HG02981 (cell line): ENCODE results near the gene ACADS.
"Not testable (repeated sequence)": the region's sequence is repeated elsewhere in the genome, so short reads cannot be mapped to it uniquely, and the experiment has no call there.

Experiments
- ATAC-seq: cut with Tn5 transposase; IDR thresholded peaks from one replicate; pipeline ENCODE4 v1.9.1; 2021; ENCODE audit warnings: mild to moderate bottlenecking, moderate library complexity; ENCODE audit not compliant: unreplicated experiment

ACADS gene

DNA sequence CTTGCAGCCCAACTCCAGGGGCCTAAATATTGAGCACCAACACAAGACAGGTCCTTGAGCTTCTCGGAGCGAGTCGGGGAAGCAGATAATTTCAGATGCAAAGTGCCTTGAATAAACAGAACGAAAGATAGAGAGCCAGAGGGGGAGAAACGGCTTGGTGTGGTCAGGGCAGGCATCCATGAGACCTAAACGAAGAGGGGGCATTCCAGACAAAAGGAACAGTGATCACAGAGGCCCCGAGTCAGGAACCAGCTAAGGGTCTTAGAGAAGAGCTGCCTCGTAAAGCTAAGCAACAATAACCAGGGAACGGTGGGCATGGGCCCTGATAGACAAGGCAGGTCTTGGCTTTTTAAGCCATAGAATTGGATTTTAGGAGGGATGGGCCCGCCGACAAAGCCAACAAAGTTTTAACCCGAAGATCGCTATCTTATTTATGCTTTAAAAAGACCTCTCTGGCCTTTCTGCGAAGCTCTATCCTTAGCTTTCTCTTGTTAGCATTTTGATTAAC, 421 bp upstream of the ACADS start:
- ATAC-seq: no peak

DNA sequence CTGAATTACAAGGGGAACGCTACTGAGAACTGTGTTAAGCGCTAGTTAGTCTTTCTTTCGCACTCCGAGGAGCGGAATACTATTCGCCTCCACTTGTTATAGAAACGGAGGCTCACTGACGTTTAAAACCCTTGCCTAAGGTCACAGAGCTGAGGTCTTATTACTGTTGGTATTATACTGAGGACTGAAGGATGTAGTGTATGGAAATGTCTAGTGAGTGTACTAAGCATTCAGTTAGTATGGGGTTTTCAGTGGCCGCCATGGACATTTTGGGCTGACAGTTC, 826 bp downstream of the ACADS start:
- no peak for ATAC-seq

DNA sequence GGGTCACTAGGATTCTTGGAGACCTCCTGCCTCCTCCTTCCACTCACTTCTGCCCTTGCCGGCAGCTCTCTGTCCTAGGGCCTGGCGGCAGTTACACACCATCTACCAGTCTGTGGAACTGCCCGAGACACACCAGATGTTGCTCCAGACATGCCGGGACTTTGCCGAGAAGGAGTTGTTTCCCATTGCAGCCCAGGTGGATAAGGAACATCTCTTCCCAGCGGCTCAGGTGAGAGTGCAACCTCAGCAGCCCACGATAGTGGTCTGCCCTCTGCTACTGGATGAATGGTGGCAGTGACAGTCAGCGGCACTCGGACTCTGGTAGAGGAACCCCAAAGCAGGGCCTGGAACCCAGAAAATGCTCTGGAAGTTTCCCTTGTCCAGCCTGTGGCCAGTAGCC, 1.3 kb downstream of the ACADS start:
- ATAC-seq: no peak

DNA sequence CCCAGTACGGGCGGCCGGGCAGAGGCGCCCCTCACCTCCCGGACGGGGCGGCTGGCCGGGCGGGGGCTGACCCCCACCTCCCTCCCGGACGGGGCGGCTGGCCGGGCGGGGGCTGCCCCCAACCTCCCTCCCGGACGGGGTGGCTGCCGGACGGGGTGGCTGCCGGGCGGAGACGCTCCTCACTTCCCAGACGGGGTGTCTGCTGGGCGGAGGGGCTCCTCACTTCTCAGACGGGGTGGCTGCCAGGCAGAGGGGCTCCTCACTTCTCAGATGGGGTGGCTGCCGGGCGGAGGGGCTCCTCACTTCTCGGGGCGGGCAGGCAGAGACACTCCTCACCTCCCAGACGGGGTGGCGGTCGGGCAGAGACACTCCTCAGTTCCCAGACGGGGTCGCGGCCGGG, 6.6 kb downstream of the ACADS start:
- not testable (repeated sequence) for ATAC-seq

DNA sequence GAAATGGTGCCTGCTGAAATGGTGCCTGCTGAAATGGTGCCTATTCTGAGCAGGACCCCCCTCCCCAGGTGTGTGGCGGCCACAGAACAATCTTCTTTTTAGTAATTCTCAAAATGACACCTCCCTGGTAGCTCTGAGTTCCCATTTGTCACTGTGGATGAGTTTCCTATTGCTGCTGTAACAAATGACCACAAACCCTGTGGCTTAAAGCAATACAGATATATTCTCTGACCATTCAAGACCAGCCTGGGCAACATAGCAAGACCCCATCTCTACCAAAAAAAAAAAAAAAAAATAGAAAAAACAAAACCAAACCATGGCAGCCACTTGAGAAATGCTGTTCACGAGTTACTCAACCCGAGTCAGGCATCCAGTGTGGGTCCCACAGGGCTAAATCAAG, 7.9 kb downstream of the ACADS start:
- ATAC-seq: no peak

DNA sequence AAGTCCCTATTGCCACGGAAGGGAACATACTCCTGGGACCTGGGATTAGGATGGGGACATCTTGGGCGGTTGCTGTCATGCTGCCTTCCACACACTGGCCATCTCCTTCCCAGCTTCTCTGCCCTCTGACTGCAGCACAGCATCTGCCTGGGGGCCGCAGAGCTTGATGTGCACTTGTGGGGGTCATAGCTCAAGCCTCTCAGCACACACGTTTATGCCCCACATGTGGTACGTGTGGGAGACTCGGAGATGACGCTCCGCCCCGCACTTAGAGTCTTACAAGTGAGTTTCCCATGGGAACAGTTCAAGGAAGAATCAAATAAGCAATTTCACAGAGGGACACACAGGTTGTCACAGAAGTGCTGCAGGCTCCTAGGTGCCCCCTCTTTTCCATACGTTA, 8.6 kb downstream of the ACADS start:
- ATAC-seq: no peak

DNA sequence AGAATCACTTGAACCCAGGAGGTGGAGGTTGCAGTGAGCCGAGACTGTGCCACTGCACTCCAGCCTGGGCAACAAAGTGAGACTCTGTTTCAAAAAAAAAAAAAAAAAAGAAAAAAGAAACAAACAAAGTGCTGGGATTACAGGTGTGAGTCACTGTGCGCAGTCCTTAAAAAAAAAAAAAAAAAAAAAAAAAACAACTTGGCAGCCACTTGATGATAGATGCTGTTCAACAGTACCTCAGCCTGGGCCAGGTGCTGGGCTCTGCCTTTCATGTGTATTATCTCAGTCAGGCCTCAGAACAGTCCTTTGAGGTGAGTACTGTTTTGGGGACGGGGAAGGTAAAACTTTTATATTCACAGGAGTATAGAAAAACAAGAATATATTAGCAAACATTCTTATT, 9.6 kb downstream of the ACADS start:
- ATAC-seq: no peak

DNA sequence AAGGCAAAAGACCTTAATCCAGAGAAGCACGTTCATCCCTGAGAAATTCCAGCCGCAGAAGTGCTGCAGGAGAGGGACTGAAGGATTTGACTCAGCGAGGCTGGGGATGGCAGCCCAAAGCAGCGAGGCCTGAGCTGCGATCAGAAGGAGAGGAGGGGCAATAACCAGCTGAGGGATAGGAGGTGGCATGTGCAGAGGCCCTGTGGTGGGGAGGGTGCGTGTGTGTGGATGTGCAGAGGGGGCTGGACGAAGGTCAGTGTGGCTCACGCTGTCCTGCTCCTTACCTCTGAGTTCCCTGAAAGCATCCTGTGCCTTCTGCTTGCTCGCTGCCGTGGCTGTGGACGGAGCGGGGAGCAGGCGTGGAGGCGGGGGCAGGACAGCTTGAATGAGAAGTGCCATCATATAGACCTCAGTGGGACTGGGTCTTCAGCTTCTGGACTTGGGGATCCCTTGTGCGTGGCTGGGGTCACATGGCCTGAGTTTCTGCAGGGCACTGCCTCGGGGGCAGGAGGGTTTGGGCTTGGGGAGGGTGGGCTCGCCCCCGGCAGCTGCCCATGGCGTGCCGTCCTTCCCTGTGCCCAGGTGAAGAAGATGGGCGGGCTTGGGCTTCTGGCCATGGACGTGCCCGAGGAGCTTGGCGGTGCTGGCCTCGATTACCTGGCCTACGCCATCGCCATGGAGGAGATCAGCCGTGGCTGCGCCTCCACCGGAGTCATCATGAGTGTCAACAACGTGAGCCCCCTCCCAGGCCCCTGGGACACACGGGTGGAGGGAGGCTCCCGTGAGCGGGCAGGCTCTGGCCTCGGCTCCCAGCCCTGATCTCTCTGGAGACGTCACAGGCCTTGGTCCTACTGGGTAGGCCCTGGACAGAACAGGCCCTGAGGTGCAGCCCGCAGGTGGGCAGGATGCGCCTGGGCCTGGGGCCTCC, 11.0 kb downstream of the ACADS start:
- ATAC-seq: no peak

DNA sequence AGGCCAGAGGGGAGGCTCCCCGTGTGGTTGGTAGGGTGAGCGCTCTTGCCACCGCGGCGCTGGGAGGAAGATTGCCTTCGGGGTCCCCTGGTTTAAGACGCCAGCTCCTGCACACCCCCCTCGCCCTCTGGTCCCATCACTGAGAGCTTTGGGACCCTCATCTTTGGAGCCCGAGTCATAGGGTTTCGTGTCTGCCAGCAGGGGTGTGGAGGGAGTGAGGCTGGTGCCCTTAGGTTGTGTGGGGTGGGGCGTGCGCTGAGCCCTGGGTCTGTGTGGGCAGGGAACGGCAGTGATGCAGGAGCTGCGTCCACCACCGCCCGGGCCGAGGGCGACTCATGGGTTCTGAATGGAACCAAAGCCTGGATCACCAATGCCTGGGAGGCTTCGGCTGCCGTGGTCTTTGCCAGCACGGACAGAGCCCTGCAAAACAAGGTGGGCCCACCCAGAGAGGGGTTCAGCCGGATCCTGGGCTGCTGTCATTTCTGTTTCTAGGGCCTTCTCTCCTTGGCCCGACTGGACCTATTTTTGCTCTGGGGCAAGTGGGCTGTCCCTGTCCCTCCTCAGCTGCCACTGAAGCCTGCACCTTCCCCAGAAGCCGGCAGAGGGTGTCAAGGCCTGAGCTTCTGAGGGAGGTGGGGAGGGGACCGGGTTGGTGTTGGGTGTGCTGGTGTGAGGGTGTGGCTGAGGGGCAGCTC, 12.1 kb downstream of the ACADS start:
- no peak for ATAC-seq

DNA sequence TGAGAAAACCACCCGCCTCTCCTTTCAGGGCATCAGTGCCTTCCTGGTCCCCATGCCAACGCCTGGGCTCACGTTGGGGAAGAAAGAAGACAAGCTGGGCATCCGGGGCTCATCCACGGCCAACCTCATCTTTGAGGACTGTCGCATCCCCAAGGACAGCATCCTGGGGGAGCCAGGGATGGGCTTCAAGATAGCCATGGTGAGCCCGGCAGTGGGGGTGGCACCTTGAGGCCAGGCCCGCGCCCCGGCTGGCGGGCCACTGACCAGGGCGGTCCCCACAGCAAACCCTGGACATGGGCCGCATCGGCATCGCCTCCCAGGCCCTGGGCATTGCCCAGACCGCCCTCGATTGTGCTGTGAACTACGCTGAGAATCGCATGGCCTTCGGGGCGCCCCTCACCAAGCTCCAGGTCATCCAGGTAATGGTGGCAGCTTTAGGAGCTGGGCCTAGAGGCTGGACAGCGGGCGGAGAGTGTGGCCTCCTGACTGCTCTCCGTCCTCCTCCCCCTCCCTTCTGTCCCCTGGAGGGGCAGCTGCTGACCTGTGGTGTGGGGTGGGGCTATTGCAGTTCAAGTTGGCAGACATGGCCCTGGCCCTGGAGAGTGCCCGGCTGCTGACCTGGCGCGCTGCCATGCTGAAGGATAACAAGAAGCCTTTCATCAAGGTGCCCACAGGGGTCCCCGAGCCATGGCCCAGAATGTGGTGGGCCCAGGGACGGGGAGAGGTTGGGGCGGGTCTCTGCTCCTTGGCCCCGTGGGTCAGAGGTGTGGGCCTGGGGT, 12.8 kb downstream of the ACADS start:
- ATAC-seq: no peak

DNA sequence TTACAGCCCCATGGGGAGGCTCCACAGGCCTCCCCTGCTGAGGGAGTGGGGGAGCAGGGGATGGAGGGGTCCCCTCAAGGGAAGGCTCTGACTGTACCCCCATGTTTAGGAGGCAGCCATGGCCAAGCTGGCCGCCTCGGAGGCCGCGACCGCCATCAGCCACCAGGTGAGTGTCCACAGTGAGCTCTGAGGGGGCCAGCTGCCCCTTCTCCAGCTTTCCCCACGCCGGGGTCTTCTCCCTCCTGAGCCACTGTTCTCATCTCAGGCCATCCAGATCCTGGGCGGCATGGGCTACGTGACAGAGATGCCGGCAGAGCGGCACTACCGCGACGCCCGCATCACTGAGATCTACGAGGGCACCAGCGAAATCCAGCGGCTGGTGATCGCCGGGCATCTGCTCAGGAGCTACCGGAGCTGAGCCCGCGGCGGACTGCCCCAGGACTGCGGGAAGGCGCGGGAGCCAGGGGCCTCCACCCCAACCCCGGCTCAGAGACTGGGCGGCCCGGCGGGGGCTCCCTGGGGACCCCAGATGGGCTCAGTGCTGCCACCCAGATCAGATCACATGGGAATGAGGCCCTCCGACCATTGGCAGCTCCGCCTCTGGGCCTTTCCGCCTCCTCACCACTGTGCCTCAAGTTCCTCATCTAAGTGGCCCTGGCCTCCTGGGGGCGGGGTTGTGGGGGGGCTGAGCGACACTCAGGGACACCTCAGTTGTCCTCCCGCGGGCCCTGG, 13.6 kb downstream of the ACADS start:
- no peak for ATAC-seq

DNA sequence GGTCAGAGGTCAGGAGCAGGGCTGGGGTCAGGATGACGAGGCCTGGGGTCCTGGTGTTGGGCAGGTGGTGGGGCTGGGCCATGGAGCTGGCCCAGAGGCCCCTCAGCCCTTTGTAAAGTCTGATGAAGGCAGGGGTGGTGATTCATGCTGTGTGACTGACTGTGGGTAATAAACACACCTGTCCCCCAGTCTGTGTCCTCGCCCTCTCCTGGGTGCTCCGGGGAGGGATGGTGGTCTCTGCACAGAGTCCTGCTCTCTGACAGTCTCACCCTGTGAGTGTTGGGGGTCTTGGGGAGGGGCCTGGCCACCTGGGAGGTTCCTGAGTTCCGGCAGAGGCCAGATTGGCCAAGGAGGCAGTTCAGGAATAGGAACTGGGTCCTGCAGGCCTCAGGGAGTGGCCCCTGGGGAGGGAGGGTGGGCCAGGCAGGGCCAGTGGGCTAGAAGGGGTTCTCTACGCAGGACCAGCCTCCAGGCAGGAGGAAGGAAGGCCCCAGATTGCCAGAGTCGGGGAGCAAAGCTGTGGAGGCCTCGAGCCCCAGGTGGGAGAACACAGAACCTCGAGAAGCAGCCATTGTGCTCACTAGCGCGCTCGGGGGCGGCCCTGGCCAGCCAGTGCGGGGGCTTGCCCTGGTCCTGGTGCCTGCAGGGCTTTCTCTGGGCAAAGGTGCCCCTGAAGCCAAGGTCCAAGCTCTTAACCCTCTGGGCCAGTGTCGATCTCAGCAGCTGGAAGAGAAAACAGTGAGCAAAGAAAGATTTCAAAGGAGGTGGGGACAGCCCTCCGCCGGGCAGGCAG, 14.4 kb downstream of the ACADS start:
- no peak for ATAC-seq

DNA sequence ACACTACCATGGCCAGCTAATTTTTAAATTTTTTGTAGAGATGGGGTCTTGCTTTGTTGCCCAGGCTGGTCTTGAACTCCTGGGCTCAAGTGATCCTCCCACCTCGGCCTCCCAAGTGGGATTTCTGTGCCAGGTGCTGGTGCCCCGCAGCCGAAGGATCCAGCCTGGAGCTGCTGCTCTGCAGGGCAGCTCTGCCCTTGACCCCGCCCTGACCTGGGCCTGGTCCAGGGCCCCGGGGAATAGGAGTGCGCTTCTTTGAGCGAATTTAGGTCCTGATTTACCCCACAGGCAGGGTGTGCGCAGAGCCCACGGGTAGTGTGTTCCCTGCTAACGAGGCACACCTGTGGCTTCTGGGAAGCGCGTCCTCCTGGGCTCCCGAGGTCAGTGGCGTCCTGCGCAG, 15.2 kb downstream of the ACADS start:
- no peak for ATAC-seq

DNA sequence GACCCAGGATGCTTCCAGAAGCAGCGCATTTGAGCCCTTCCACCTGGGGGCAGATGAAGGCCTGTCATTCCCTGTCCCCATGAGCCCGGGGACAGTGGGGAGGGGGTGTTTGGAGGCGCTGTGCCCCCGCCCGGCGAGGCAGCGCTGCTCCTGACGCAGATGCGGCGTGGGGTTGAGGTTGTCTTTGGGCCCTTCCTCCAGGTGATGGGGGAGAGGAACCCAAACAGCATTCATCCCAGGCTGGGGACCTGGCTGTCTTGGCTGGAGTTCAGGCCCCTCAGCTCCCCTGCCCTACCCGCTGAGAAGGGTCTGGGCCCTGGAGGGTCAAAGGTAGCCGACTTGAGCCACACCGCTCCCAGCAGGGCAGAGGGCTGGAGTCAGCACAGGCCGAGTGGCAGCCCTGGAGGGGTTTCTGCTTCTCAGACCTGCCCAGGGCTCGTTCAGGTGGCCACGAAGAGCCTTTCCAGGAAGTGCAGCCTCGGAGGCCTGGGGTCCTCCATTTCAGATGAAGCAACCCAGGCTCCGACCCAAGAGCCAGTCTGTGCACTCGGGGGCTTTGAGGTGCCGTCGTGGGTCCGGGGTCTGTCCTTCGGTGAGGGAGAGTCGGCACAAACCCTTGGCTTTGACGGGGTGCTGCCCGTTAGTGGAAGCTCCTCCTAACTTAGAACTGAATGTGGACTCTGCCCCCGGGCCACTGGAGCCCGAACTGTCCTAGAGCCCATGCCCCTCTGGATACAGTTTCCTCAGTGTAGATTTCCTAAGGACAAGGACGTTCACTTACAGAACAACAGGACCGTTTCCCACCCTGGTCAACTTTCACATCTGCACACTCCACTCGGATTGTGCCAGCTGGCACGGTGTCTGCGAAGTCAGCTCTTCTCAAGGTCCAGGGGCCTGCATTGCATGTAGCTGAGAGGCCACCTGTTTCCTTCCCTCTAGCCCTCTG, 16.1 kb downstream of the ACADS start:
- no peak for ATAC-seq

DNA sequence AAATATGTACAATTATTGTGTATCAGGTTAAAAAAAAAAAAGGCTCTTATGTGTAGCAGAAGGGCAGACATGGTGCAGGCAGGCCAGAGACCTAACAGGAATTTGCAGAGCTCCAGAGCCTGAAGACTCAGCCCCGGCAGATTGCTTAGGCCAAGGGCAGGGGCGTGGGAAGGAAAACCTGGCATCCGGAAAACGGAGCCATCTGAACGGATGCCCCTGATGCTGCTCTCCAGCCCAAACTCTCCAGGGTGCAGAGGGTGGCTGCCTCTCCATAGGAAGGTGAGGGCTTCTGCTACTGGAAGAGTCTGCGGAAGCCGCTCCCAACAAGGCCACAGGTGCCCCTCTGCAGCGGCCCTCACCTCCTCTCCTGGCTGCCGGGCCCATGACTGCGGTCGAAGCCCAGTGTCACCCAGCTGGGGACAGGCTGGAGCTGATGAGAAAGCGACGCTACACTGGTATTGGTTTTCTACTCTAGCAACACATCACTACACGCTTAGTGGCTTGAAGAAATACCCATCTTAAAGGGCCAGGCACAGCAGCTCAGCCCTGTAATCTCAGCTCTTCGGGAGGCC, 19.4 kb downstream of the ACADS start:
- no peak for ATAC-seq

DNA sequence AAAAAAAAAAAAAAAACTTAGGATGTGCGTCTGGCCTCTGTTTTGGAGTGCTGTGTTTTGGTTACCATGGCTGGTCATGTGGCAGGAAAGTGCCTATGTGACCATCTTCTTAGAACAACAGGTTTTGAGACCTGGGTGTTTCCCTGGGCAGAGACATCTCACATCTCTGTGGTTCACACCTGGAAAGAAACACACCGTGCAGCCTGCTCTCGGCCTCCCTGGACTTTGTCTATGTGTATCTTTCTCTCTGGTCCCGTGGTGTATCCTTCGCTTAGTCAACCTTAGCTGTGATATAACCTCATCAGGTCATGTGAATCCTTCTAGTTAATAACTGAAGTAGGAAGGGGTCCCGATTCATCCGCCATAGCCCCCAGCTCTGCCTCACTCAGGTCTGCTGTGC, 22.6 kb downstream of the ACADS start:
- no peak for ATAC-seq

DNA sequence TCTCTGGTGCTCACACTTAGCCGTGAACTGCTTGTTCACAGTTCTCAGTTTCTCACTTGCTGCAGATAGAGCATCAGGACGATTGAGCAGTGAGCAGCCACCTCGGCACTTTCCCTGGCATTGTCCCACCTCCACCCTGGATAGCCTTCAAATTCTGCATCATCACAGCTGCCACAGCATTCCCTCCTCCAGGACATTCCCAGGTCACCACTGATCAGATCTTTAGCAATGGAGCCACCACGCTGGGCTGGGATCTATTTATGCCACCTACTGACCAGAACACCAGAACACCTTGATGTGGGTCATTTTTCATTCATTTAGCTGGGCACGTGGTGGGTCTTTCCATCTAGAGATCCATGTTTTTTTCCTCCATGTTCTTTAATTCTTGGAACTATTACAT, 23.6 kb downstream of the ACADS start:
- ATAC-seq: no peak

DNA sequence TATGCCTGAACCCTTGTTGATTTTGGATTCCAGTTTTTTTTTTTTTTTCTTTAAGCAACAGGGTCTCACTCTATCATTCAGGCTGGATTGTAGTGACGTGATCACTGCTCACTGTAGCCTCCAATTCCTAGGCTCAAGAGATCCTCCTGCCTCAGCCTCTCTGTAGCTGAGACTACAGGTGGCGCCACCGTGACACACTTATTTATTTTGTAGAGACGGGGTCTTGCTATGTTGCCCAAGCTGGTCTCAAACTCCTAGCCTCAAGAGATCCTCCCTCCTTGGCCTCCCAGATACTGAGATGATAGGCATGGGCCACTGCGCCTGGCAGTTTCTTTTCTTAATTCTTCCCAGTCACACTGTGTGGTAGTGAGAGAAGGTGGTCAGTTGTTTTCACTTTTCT, 25.2 kb downstream of the ACADS start:
- ATAC-seq: no peak

DNA sequence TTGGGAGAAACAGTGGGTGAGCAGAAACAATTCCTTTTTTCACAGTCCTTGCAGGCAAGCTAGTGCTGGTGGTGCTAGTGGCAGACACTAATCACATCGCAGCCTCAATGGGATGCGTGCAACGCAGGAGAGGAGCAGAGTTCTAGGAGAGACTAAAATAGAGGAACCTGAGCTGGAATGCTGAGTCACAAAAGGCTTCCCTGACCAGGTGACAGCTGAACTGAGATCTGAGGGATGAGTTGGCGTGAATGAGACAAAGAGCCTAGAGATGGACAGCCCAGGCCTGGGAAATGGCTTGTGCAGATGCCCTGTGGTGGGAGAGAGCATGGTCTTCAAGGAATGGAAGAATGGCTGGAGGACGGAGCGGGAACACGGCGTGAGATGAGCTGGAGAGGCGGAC, 25.8 kb downstream of the ACADS start:
- no peak for ATAC-seq
